PC-3 (cell line): ENCODE results near the gene POTEG.
"Not testable (repeated sequence)": the region's sequence is repeated elsewhere in the genome, so short reads cannot be mapped to it uniquely, and the experiment has no call there.

Source experiments
- EZH2 ChIP-seq: fragments of 300-600 bp; sonication (generic); IDR thresholded peaks from one replicate; pipeline ENCODE4 v1.6.1; 2017; ENCODE audit warnings: antibody characterized with exemption, mild to moderate bottlenecking, low read length; ENCODE audit not compliant: unreplicated experiment
- TF ChIP-seq, protein P1 (sequence below): fragments of 300-600 bp; sonication (generic); conservative IDR thresholded peaks from 2 replicates; pipeline ENCODE4 v1.5.1; 2017; ENCODE audit warnings: antibody characterized with exemption, low read depth, mild to moderate bottlenecking, low read length

DNA sequence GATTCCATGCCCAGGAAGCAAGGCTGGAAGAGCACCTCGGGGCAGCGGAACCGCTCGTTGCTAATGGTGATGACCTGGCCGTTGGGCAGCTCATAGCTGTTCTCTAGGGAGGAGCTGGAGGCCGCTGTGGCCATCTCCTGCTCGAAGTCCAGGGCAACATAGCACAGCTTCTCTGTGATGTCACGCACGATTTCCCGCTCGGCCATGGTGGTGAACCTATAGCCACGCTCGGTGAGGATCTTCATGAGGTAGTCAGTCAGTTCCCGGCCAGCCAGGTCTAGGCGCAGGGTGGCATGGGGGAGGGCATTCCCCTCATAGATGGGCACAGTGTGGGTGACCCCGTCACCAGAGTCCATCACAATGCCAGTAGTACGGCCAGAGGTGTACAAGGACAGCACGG, 32.0 kb downstream of the POTEG start:
- TF ChIP-seq, protein P1, sequence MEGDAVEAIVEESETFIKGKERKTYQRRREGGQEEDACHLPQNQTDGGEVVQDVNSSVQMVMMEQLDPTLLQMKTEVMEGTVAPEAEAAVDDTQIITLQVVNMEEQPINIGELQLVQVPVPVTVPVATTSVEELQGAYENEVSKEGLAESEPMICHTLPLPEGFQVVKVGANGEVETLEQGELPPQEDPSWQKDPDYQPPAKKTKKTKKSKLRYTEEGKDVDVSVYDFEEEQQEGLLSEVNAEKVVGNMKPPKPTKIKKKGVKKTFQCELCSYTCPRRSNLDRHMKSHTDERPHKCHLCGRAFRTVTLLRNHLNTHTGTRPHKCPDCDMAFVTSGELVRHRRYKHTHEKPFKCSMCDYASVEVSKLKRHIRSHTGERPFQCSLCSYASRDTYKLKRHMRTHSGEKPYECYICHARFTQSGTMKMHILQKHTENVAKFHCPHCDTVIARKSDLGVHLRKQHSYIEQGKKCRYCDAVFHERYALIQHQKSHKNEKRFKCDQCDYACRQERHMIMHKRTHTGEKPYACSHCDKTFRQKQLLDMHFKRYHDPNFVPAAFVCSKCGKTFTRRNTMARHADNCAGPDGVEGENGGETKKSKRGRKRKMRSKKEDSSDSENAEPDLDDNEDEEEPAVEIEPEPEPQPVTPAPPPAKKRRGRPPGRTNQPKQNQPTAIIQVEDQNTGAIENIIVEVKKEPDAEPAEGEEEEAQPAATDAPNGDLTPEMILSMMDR = not testable (repeated sequence)
- TF ChIP-seq EZH2 = not testable (repeated sequence)
